Uterus (tissue), 2 donors: Measurements from ENCODE around the gene NOL4L.

Source experiments
- CTCF ChIP-seq, 4 experiments: fragments of 200-600 bp in 2 of 4; fragments of 450-650 bp in 2 of 4; sonication (generic) in 2 of 4; IDR thresholded peaks; one replicate each; pipeline ENCODE4 v1.5.1; 2016 to 2019; ENCODE audit warnings: antibody characterized with exemption in 4 of 4, mild to moderate bottlenecking in 2 of 4, moderate library complexity in 1 of 4
- POLR2A ChIP-seq, 2 donors: fragments of 450-650 bp; IDR thresholded peaks; one replicate each; pipeline ENCODE4 v1.6.1; 2016; ENCODE audit warnings: antibody characterized with exemption in 2 of 2, mild to moderate bottlenecking in 1 of 2, moderate library complexity in 1 of 2

- TF ChIP-seq CTCF (IDR thresholded peaks at IDR 0.05) (no peak), POLR2A (IDR thresholded peaks at IDR 0.05) (no peak)
Measured at GRCh38 chr20:32606107-32606506, 21.0 kb upstream of the NOL4L start.
